HepG2 (cell line): Measurements from ENCODE around the gene MFAP1. TPM values are rescaled to one million over a fixed set of nuclear protein-coding genes. Genes with fewer than 3 reads are reported as not detected.
"Not testable (repeated sequence)": the region's sequence is repeated elsewhere in the genome, so short reads cannot be mapped to it uniquely, and the experiment has no call there.

Source experiments
- ATAC-seq: fragments of 200-7000 bp; cut with Tn5 transposase; 3 replicates; pipeline ENCODE4 v1.9.1; 2020; ENCODE audit warnings: mild to moderate bottlenecking, moderate library complexity
- BruUV-seq: library from RNA; stranded (reverse); fragments of 400-500 nt; replicated peaks from 2 replicates; lab custom pipeline; 2021; lab: Mats Ljungman, UMichigan
- CTCF ChIA-PET: fragments of 300-600 bp; formaldehyde crosslinking; extraction: SDS; loops from one replicate; lab custom pipeline; 2021; ENCODE audit warnings: low total read pairs, inconsistent platforms, low intra/inter-chr PET ratio; lab: Yijun Ruan, JAX
- POLR2A ChIA-PET: fragments of 350-600 bp; sonication (Branson Sonifier 250); formaldehyde crosslinking; loops from one replicate; lab custom pipeline; 2020; ENCODE audit warnings: antibody characterized with exemption, inconsistent platforms; lab: Yijun Ruan, JAX
- DNase-seq: peaks from one replicate; pipeline ENCODE4 v3.0.0-alpha.2; 2015; ENCODE audit warnings: low spot score
- FAIRE-seq: peaks from 3 replicates; lab custom pipeline; 2011; peaks lifted over from hg19 to GRCh38; lab: Jason Lieb, UNC
- H2AFZ ChIP-seq: one replicate; pipeline ENCODE4 v1.6.1; 2011; ENCODE audit warnings: low read length, inconsistent platforms
- H3K27ac ChIP-seq: fragments of 300-600 bp; 3 replicates; pipeline ENCODE4 v1.8.0; 2011; ENCODE audit warnings: mixed run types, mild to moderate bottlenecking, mixed read lengths, low read length, inconsistent platforms; ENCODE audit not compliant: insufficient read depth; ENCODE audit errors: extremely low read length
- H3K27me3 ChIP-seq, 2 experiments: fragments of 200-600 bp in 1 of 2; 2 replicates in 1 of 2; 3 replicates in 1 of 2; pipeline versions ENCODE4 v1.6.0 to v1.8.0; 2011; ENCODE audit warnings: low read length in 2 of 2, mild to moderate bottlenecking in 2 of 2, moderate library complexity in 2 of 2, inconsistent platforms in 1 of 2; ENCODE audit not compliant: insufficient read depth in 2 of 2, control insufficient read depth in 1 of 2
- H3K36me3 ChIP-seq, 2 experiments: fragments of 200-600 bp in 1 of 2; replicated peaks in 1 of 2; 2 replicates in 1 of 2; 3 replicates in 1 of 2; pipeline versions ENCODE4 v1.5.1 to v1.8.0; 2011; ENCODE audit warnings: low read length in 2 of 2, inconsistent platforms in 1 of 2; ENCODE audit not compliant: insufficient read depth in 2 of 2, control insufficient read depth in 1 of 2
- H3K4me1 ChIP-seq: 2 replicates; pipeline ENCODE4 v1.5.1; 2012; ENCODE audit warnings: low read length, inconsistent platforms; ENCODE audit not compliant: insufficient read depth
- H3K4me2 ChIP-seq: 2 replicates; pipeline ENCODE4 v1.6.0; 2011; ENCODE audit warnings: low read depth, low read length, inconsistent platforms
- H3K4me3 ChIP-seq, 3 experiments: fragments of 200-600 bp in 1 of 3; sonication (generic), shearing (Covaris generic) in 1 of 3; replicated peaks in 1 of 3; 2 replicates each; pipeline ENCODE4 v1.5.1; 2011 to 2016; ENCODE audit warnings: low read length in 3 of 3, inconsistent platforms in 2 of 3, low read depth in 2 of 3, mild to moderate bottlenecking in 2 of 3, control low read depth in 1 of 3, mixed read lengths in 1 of 3; ENCODE audit not compliant: insufficient read depth in 1 of 3
- H3K79me2 ChIP-seq: one replicate; pipeline ENCODE4 v1.6.1; 2011; ENCODE audit warnings: low read length, inconsistent platforms; ENCODE audit not compliant: insufficient read depth
- H3K9ac ChIP-seq: 2 replicates; pipeline ENCODE4 v1.6.0; 2011; ENCODE audit warnings: mild to moderate bottlenecking, low read depth, low read length, inconsistent platforms; ENCODE audit not compliant: insufficient read depth
- H3K9me3 ChIP-seq: 2 replicates; pipeline ENCODE4 v1.5.1; 2012; ENCODE audit warnings: mild to moderate bottlenecking, low read length
- H4K20me1 ChIP-seq: 2 replicates; pipeline ENCODE4 v1.6.0; 2011; ENCODE audit warnings: inconsistent platforms, mild to moderate bottlenecking, low read length, moderate library complexity; ENCODE audit not compliant: insufficient read depth
- MIER3 ChIP-seq: IDR thresholded peaks from 2 replicates; pipeline ENCODE4 v1.6.1; 2016; ENCODE audit warnings: missing compliant biosample characterization, borderline replicate concordance
- NR1H2 ChIP-seq: sonication (generic); formaldehyde crosslinking; IDR thresholded peaks from 2 replicates; pipeline ENCODE4 v1.8.1; 2022; ENCODE audit warnings: low read depth, missing genetic modification reagents, borderline replicate concordance
- ZNF180 ChIP-seq: sonication (generic); formaldehyde crosslinking; IDR thresholded peaks from 2 replicates; pipeline ENCODE4 v1.4.0; 2020; ENCODE audit warnings: low read depth, missing genetic modification reagents, borderline replicate concordance
- ZNF770 ChIP-seq: sonication (generic); formaldehyde crosslinking; IDR thresholded peaks from 2 replicates; pipeline ENCODE4 v1.5.0; 2020; ENCODE audit warnings: mild to moderate bottlenecking, missing genetic modification reagents
- ZSCAN21 ChIP-seq: sonication (generic); formaldehyde crosslinking; IDR thresholded peaks from 2 replicates; pipeline ENCODE4 v1.8.0; 2022; ENCODE audit warnings: mild to moderate bottlenecking, missing genetic modification reagents, moderate library complexity, borderline replicate concordance
- WGBS: methylation state at CpG from one replicate; pipeline ENCODE4 v1.1.6; 2017; ENCODE audit warnings: low lambda C conversion rate; 5-methylcytosine and 5-hydroxymethylcytosine counted together
- in situ Hi-C: cut with HindIII; loops from 2 replicates; pipeline ENCODE4 v1.10.0; 2017; ENCODE audit warnings: low pct_unique_long_range_greater_than_20kb; ENCODE audit not compliant: extremely low pct_ligation_motif_present
- intact Hi-C: fragments of 100-400 bp; cut with micrococcal nuclease; formaldehyde crosslinking; loops from one replicate; pipeline ENCODE4 v1.10.0; 2022; ENCODE audit not compliant: unreplicated experiment
- polyA plus RNA-seq, 8 experiments: library from polyadenylated mRNA; depleted of rRNA in 3 of 8; stranded (reverse) in 7 of 8; unstranded in 1 of 8; fragments of >200 nt; fragmentation: Illumina TruSeq in 4 of 8; extraction: Trizol in 4 of 8; gene quantifications; 2 replicates each; pipeline versions ENCODE4 v1.2.1 to v1.2.3, GENCODE V29; 2011 to 2016; ENCODE audit warnings: low read depth in 4 of 8, missing spikeins in 1 of 8, mixed read lengths in 1 of 8; ENCODE audit not compliant: insufficient read depth in 1 of 8
- total RNA-seq, 5 experiments: library from RNA; depleted of rRNA; stranded (reverse); fragments of >200 nt; fragmentation: Illumina TruSeq; extraction: Trizol; gene quantifications; 2 replicates each; pipeline ENCODE4 v1.2.3, GENCODE V29; 2016; ENCODE audit warnings: low read depth in 1 of 5
- TF ChIP-seq, protein P1 (sequence below): sonication (generic); formaldehyde crosslinking; IDR thresholded peaks from 2 replicates; pipeline ENCODE4 v1.4.0; 2020; ENCODE audit warnings: missing genetic modification reagents

Gene MFAP1
- total and polyA plus RNA-seq, 2 of the 13 experiments (the other 11 are each of a cell fraction or from before 2014, with no cell fraction given): 11.8 to 39.5 TPM

DNA sequence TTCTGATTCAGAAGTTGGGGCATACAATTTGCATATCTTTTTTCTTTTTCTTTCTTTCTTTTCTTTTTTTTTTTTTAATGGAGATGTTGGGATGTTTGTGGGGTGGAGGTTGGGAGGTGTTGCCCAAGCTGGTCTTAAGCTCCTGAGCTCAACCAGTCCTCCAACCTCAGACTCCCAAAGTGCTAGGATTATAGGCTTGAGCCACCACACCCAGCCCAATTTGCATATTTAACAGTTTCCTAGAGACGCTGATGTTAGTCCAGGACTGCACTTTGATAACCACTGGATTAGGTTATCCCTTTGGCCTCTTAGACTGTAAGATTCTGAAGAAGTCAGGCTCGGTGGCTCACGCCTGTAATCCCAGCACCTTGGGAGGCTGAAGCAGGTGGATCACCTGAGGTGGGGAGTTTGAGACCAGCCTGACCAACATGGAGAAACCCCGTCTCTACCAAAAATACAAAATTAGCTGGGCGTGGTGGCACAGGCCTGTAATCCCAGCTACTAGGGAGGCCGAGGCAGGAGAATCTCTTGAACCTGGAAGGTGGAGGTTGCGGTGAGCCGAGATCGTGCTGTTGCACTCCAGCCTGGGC lies 5.6 kb upstream of the MFAP1 start:
- BruUV-seq, FAIRE-seq, DNase-seq, H3K27me3 ChIP-seq, H3K9ac ChIP-seq, POLR2A ChIA-PET, CTCF ChIA-PET, H3K79me2 ChIP-seq, H3K27ac ChIP-seq, intact Hi-C loops, ATAC-seq, in situ Hi-C loops, H3K4me3 ChIP-seq, H4K20me1 ChIP-seq, H3K4me2 ChIP-seq, H3K9me3 ChIP-seq, H3K36me3 ChIP-seq, H2AFZ ChIP-seq: not testable (repeated sequence)
- 86% methylated on average over 9 of the region's 9 CpGs for WGBS
- H3K4me1 ChIP-seq: peaks cover 21% of the 10 kb centered on the region

GRCh38 chr15:43828061-43828657 lies 3.7 kb upstream of the MFAP1 start:
- ChIA-PET CTCF (no interaction called here), POLR2A (no interaction called here)
- no peak overlapping the region for H3K27ac ChIP-seq
- TF ChIP-seq ZNF180 (CRISPR knock-in tag) (no peak), NR1H2 (no peak), MIER3 (CRISPR knock-in tag) (no peak), ZSCAN21 (CRISPR knock-in tag) (no peak), ZNF770 (no peak)
- TF ChIP-seq, protein P1, sequence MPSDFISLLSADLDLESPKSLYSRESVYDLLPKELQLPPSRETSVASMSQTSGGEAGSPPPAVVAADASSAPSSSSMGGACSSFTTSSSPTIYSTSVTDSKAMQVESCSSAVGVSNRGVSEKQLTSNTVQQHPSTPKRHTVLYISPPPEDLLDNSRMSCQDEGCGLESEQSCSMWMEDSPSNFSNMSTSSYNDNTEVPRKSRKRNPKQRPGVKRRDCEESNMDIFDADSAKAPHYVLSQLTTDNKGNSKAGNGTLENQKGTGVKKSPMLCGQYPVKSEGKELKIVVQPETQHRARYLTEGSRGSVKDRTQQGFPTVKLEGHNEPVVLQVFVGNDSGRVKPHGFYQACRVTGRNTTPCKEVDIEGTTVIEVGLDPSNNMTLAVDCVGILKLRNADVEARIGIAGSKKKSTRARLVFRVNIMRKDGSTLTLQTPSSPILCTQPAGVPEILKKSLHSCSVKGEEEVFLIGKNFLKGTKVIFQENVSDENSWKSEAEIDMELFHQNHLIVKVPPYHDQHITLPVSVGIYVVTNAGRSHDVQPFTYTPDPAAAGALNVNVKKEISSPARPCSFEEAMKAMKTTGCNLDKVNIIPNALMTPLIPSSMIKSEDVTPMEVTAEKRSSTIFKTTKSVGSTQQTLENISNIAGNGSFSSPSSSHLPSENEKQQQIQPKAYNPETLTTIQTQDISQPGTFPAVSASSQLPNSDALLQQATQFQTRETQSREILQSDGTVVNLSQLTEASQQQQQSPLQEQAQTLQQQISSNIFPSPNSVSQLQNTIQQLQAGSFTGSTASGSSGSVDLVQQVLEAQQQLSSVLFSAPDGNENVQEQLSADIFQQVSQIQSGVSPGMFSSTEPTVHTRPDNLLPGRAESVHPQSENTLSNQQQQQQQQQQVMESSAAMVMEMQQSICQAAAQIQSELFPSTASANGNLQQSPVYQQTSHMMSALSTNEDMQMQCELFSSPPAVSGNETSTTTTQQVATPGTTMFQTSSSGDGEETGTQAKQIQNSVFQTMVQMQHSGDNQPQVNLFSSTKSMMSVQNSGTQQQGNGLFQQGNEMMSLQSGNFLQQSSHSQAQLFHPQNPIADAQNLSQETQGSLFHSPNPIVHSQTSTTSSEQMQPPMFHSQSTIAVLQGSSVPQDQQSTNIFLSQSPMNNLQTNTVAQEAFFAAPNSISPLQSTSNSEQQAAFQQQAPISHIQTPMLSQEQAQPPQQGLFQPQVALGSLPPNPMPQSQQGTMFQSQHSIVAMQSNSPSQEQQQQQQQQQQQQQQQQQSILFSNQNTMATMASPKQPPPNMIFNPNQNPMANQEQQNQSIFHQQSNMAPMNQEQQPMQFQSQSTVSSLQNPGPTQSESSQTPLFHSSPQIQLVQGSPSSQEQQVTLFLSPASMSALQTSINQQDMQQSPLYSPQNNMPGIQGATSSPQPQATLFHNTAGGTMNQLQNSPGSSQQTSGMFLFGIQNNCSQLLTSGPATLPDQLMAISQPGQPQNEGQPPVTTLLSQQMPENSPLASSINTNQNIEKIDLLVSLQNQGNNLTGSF (CRISPR knock-in tag): no peak
- H3K4me1 ChIP-seq: peaks cover 32% of the 10 kb centered on the region
- FAIRE-seq (no peak), ATAC-seq (no peak), DNase-seq (no peak)
- no peak overlapping the region for H3K9ac ChIP-seq
- no peak overlapping the region for H3K4me2 ChIP-seq
- H3K9me3 ChIP-seq: no peaks in the 10 kb centered on the region
- H4K20me1 ChIP-seq: no peaks in the 10 kb centered on the region
- no TSS peak for BruUV-seq
- in situ Hi-C loops: no loop called here
- WGBS: 68% methylated on average over 6 of the region's 6 CpGs
- peak overlapping the region; percentile 81 for H2AFZ ChIP-seq
- no peaks in the 10 kb centered on the region for H3K36me3 ChIP-seq
- H3K4me3 ChIP-seq: no peak overlapping the region
- H3K27me3 ChIP-seq: no peaks in the 10 kb centered on the region; a peak in 1 of 5 replicates
- intact Hi-C loops: no loop called here
- peaks cover 12% of the 10 kb centered on the region for H3K79me2 ChIP-seq
